MM.1S (cell line): ENCODE results near the gene SLC19A2.

Source experiments
- DNase-seq: peaks from one replicate; pipeline ENCODE4 v3.0.0-alpha.2; 2015
- H2AFZ ChIP-seq: fragments of 300-600 bp; sonication (generic); 2 replicates; pipeline ENCODE4 v1.6.0; 2016; ENCODE audit warnings: antibody characterized with exemption, low read length
- H3F3A ChIP-seq: fragments of 300-600 bp; sonication (generic); 2 replicates; pipeline ENCODE4 v1.6.1; 2016; ENCODE audit warnings: mild to moderate bottlenecking, antibody characterized with exemption, low read length, moderate library complexity, mixed read lengths; ENCODE audit not compliant: insufficient read depth
- H3K27ac ChIP-seq: fragments of 300-600 bp; sonication (generic); 2 replicates; pipeline ENCODE4 v1.5.1; 2016; ENCODE audit warnings: mild to moderate bottlenecking, low read length
- H3K27me3 ChIP-seq: fragments of 300-600 bp; sonication (generic); replicated peaks from 2 replicates; pipeline ENCODE4 v1.6.0; 2016; ENCODE audit warnings: low read length; ENCODE audit not compliant: insufficient read depth
- H3K36me3 ChIP-seq: fragments of 300-600 bp; sonication (generic); replicated peaks from 2 replicates; pipeline ENCODE4 v1.6.1; 2016; ENCODE audit warnings: mild to moderate bottlenecking, low read length, mixed read lengths; ENCODE audit not compliant: insufficient read depth
- H3K4me1 ChIP-seq: fragments of 300-600 bp; sonication (generic); 2 replicates; pipeline ENCODE4 v1.6.1; 2016; ENCODE audit warnings: low read length, mixed read lengths
- H3K4me2 ChIP-seq: fragments of 300-600 bp; sonication (generic); 2 replicates; pipeline ENCODE4 v1.6.0; 2016; ENCODE audit warnings: low read depth, low read length
- H3K4me3 ChIP-seq: fragments of 300-600 bp; sonication (generic); 2 replicates; pipeline ENCODE4 v1.5.1; 2016; ENCODE audit warnings: low read length, mixed read lengths
- H3K79me2 ChIP-seq: fragments of 300-600 bp; sonication (generic); 2 replicates; pipeline ENCODE4 v1.6.1; 2016; ENCODE audit warnings: mixed run types, low read length, mixed read lengths
- H3K9ac ChIP-seq: fragments of 300-600 bp; sonication (generic); 2 replicates; pipeline ENCODE4 v1.6.1; 2016; ENCODE audit warnings: low read length, mixed read lengths
- H3K9me2 ChIP-seq: fragments of 300-600 bp; sonication (generic); replicated peaks from 2 replicates; pipeline ENCODE4 v1.6.1; 2016; ENCODE audit warnings: mild to moderate bottlenecking, low read length, mixed read lengths; ENCODE audit not compliant: insufficient read depth
- H3K9me3 ChIP-seq: fragments of 300-600 bp; sonication (generic); replicated peaks from 2 replicates; pipeline ENCODE4 v1.6.1; 2016; ENCODE audit warnings: mild to moderate bottlenecking, low read length, mixed read lengths; ENCODE audit not compliant: insufficient read depth
- H4K20me1 ChIP-seq: fragments of 300-600 bp; sonication (generic); 2 replicates; pipeline ENCODE4 v1.6.1; 2016; ENCODE audit warnings: mild to moderate bottlenecking, low read length, moderate library complexity, mixed read lengths; ENCODE audit not compliant: insufficient read depth
- CTCF ChIP-seq: fragments of 300-600 bp; sonication (generic); IDR thresholded peaks from 2 replicates; pipeline ENCODE4 v1.5.1; 2016; ENCODE audit warnings: antibody characterized with exemption, low read length, mixed read lengths
- EZH2 ChIP-seq: fragments of 300-600 bp; sonication (generic); optimal IDR thresholded peaks from 2 replicates; pipeline ENCODE3; 2017; ENCODE audit warnings: low read depth, mild to moderate bottlenecking, antibody characterized with exemption, low read length, mixed read lengths
- EZH2phosphoT487 ChIP-seq: fragments of 300-600 bp; sonication (generic); IDR thresholded peaks from 2 replicates; pipeline ENCODE4 v1.6.1; 2018; ENCODE audit warnings: antibody characterized with exemption, low read length

SLC19A2 gene

GRCh38 chr1:169527451-169528214, 41.9 kb upstream of the SLC19A2 start:
- H3K27ac ChIP-seq, result no peak overlapping the region
- H3K4me1 ChIP-seq, result peaks cover 17% of the 10 kb centered on the region
- H3F3A ChIP-seq, result peaks cover 11% of the 10 kb centered on the region
- no peaks in the 10 kb centered on the region for H3K79me2 ChIP-seq
- H3K36me3 ChIP-seq, result no peaks in the 10 kb centered on the region
- TF ChIP-seq CTCF (no peak), EZH2 (no peak), EZH2phosphoT487 (no peak)
- no peaks in the 10 kb centered on the region for H4K20me1 ChIP-seq
- no peak for DNase-seq
- H3K9me3 ChIP-seq, result no peaks in the 10 kb centered on the region
- no peaks in the 10 kb centered on the region for H3K9me2 ChIP-seq
- H3K27me3 ChIP-seq, result no peaks in the 10 kb centered on the region
- no peak overlapping the region for H2AFZ ChIP-seq
- H3K4me3 ChIP-seq, result no peak overlapping the region
- no peak overlapping the region for H3K4me2 ChIP-seq
- no peak overlapping the region for H3K9ac ChIP-seq

GRCh38 chr1:169527001-169527400, 41.3 kb upstream of the SLC19A2 start:
- Histone ChIP-seq H3K9me2 (no peaks in the 10 kb centered on the region), H2AFZ (no peak overlapping the region), H3K4me2 (no peak overlapping the region), H3F3A (peaks cover 11% of the 10 kb centered on the region), H3K9me3 (no peaks in the 10 kb centered on the region), H3K36me3 (no peaks in the 10 kb centered on the region), H3K9ac (no peak overlapping the region), H4K20me1 (no peaks in the 10 kb centered on the region), H3K27me3 (no peaks in the 10 kb centered on the region), H3K27ac (no peak overlapping the region), H3K4me1 (peaks cover 17% of the 10 kb centered on the region), H3K79me2 (no peaks in the 10 kb centered on the region), H3K4me3 (no peak overlapping the region)
- DNase-seq, result no peak
- TF ChIP-seq EZH2phosphoT487 (no peak), EZH2 (no peak), CTCF (no peak)

GRCh38 chr1:169526120-169526832, 40.5 kb upstream of the SLC19A2 start:
- no peak overlapping the region for H3K9ac ChIP-seq
- no peaks in the 10 kb centered on the region for H3K36me3 ChIP-seq
- H3K4me1 ChIP-seq, result peaks cover 17% of the 10 kb centered on the region
- H3K79me2 ChIP-seq, result no peaks in the 10 kb centered on the region
- H3F3A ChIP-seq, result peaks cover 11% of the 10 kb centered on the region
- H3K4me2 ChIP-seq, result no peak overlapping the region
- H3K9me2 ChIP-seq, result no peaks in the 10 kb centered on the region
- H3K9me3 ChIP-seq, result no peaks in the 10 kb centered on the region
- no peak overlapping the region for H3K27ac ChIP-seq
- TF ChIP-seq EZH2 (no peak), EZH2phosphoT487 (no peak), CTCF (no peak)
- H2AFZ ChIP-seq, result no peak overlapping the region
- no peaks in the 10 kb centered on the region for H4K20me1 ChIP-seq
- no peak overlapping the region for H3K4me3 ChIP-seq
- no peaks in the 10 kb centered on the region for H3K27me3 ChIP-seq
- DNase-seq, result no peak
